Skeletal muscle tissue (tissue), 4 donors: ENCODE results near the gene LRP1B. TPM values are rescaled to one million over a fixed set of nuclear protein-coding genes. Genes with fewer than 3 reads are reported as not detected.

Source experiments
- H3K27ac ChIP-seq: one replicate; pipeline ENCODE4 v1.7.0; 2013; ENCODE audit warnings: mild to moderate bottlenecking, low read depth, low read length, inconsistent platforms
- H3K27me3 ChIP-seq, 3 donors: one replicate each; pipeline ENCODE4 v1.7.0; 2013; ENCODE audit warnings: low read length in 3 of 3; ENCODE audit not compliant: control insufficient read depth in 3 of 3, insufficient read depth in 3 of 3
- H3K36me3 ChIP-seq, 3 donors: one replicate each; pipeline ENCODE4 v1.7.0; 2013; ENCODE audit warnings: low read length in 3 of 3; ENCODE audit not compliant: control insufficient read depth in 3 of 3, insufficient read depth in 3 of 3
- H3K4me1 ChIP-seq, 3 donors: one replicate each; pipeline ENCODE4 v1.7.0; 2013; ENCODE audit warnings: low read length in 3 of 3, mild to moderate bottlenecking in 3 of 3; ENCODE audit not compliant: control insufficient read depth in 3 of 3, insufficient read depth in 3 of 3
- H3K4me3 ChIP-seq, 3 donors: one replicate each; pipeline ENCODE4 v1.7.0; 2013; ENCODE audit warnings: low read length in 3 of 3
- H3K9ac ChIP-seq, 3 donors: one replicate each; pipeline ENCODE4 v1.7.0; 2013; ENCODE audit warnings: low read length in 3 of 3, mild to moderate bottlenecking in 3 of 3, moderate library complexity in 2 of 3, low read depth in 1 of 3
- H3K9me3 ChIP-seq, 3 donors: one replicate each; pipeline ENCODE4 v1.7.0; 2013; ENCODE audit warnings: low read length in 3 of 3; ENCODE audit not compliant: control insufficient read depth in 3 of 3
- total RNA-seq: library from RNA; depleted of rRNA; stranded (reverse); fragments of >200 nt; gene quantifications from one replicate; pipeline ENCODE4 v1.2.3, GENCODE V29; 2014
- donor health status: Osteomylitis.

LRP1B gene
- total RNA-seq, 1 donor from 2014 or later, result 2.6 TPM

- Histone ChIP-seq H3K9me3 (no peaks in the 10 kb centered on the region), H3K27ac (no peak overlapping the region), H3K27me3 (no peaks in the 10 kb centered on the region), H3K4me1 (no peaks in the 10 kb centered on the region), H3K36me3 (no peaks in the 10 kb centered on the region), H3K9ac (no peak overlapping the region), H3K4me3 (no peak overlapping the region)
Observed at GRCh38 chr2:140269000-140269399, 1861.8 kb downstream of the LRP1B start.

DNA sequence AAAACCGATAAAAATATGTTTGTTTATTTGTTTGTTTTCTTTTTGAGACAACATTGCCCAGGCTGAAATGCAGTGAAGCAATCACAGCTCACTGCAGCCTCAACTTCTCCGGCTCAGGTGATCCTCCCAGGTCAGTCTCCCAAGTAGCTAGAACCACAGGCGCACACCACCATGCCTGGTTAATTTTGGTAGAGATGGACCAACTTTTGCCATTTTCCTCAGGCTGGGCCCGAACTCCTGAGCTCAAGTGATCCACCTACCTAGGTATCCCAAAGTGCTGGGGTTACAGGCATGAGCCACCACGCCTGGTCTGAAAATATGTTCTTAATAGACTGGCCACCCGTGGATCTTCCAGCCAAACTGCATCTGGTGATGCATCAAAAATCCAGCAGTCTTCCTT lies 1867.9 kb downstream of the LRP1B start:
- H3K36me3 ChIP-seq, result no peaks in the 10 kb centered on the region

GRCh38 chr2:140257692-140258300 lies 1873.0 kb downstream of the LRP1B start:
- no peak overlapping the region for H3K27ac ChIP-seq
- no peak overlapping the region for H3K9ac ChIP-seq
- no peak overlapping the region for H3K4me3 ChIP-seq
- no peaks in the 10 kb centered on the region for H3K4me1 ChIP-seq
- H3K36me3 ChIP-seq, result no peaks in the 10 kb centered on the region
- H3K27me3 ChIP-seq, result no peaks in the 10 kb centered on the region
- H3K9me3 ChIP-seq, result no peaks in the 10 kb centered on the region

More for the DNA sequence above, 1867.9 kb downstream of the LRP1B start:
- no peaks in the 10 kb centered on the region for H3K4me1 ChIP-seq
- no peak overlapping the region for H3K9ac ChIP-seq
- H3K9me3 ChIP-seq, result no peaks in the 10 kb centered on the region
- H3K27me3 ChIP-seq, result no peaks in the 10 kb centered on the region
- H3K27ac ChIP-seq, result no peak overlapping the region
- H3K4me3 ChIP-seq, result no peak overlapping the region

DNA sequence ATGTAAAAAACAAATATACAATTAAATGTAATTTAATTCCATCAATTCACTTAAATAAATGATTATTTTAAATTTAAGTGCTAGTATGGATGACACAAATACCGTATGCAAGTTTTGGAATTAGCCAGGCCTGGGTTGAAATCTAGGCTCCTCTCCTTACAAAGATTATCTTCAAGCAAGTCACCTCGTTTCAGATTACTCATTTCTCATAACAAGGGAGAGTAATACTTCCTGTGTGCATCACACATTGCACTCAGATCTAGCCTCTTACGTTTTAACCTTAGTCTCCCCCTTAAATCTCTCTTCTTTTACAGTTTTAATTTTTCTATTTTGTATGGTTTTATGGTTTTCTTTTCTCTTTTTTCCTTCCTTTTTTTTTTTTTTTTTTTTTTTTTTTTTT lies 1874.7 kb downstream of the LRP1B start:
- no peaks in the 10 kb centered on the region for H3K4me1 ChIP-seq
- H3K27ac ChIP-seq, result no peak overlapping the region

GRCh38 chr2:140249821-140250220 lies 1881.0 kb downstream of the LRP1B start:
- Histone ChIP-seq H3K9me3 (no peaks in the 10 kb centered on the region), H3K27me3 (no peaks in the 10 kb centered on the region), H3K4me3 (no peak overlapping the region), H3K4me1 (no peaks in the 10 kb centered on the region), H3K36me3 (no peaks in the 10 kb centered on the region), H3K9ac (no peak overlapping the region), H3K27ac (no peak overlapping the region)

More for the DNA sequence above, 1874.7 kb downstream of the LRP1B start:
- Histone ChIP-seq H3K27me3 (no peaks in the 10 kb centered on the region), H3K36me3 (no peaks in the 10 kb centered on the region), H3K9me3 (no peaks in the 10 kb centered on the region), H3K4me3 (no peak overlapping the region), H3K9ac (no peak overlapping the region)

DNA sequence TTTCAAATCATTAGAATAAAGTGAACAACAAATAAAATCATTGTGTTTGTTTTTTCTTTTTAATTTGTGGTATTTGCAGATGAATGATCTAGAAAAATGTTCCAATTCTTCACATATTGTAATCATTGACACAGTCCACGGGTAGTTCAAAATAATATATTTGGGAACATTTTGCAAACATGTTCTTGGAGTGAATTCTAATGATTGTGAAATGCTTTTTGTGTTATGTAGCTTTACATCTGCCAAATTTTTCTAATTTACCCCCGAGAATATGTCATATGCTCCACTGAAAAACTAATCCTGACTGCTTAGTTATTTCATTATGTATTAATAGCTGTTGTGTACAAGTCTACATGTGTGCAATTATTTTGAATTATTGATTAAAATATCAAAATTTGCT lies 1882.2 kb downstream of the LRP1B start:
- Histone ChIP-seq H3K9me3 (no peaks in the 10 kb centered on the region), H3K36me3 (no peaks in the 10 kb centered on the region), H3K27ac (no peak overlapping the region), H3K9ac (no peak overlapping the region), H3K4me1 (no peaks in the 10 kb centered on the region), H3K27me3 (no peaks in the 10 kb centered on the region), H3K4me3 (no peak overlapping the region)

DNA sequence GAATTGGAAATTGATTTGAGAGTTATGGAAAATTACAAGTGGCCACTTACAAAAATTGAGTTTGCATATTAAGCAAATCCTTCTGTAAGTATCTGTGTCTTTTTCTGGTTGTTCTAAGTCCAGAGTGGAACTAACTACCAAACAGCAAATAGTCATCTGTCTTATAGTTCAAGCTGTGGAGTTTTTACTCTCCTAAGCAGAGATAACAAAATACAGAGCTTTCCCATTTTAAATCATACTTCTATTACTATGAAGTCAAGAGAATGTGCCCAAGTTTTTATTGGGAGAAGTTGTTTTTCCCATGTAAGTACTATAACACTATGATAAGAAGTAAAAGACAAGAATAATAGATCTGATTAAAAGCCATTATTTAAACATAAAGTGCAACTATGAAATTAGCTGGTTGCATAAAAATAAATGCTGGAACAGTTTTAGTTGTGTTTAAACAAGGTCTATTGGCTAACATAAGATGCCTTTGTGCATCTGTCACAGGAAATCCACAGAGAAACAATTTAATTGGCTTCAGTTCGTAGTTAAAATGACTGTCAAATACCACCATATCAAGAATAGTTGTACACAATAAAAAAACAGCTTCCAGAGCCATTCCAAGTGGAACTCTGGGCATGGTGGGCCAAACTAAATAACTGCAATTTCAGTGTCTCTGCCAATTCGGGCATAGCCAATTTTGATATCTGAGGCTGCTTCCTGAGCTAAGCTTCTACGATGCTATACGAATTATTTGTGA lies 1883.2 kb downstream of the LRP1B start:
- Histone ChIP-seq H3K36me3 (no peaks in the 10 kb centered on the region), H3K27ac (peak overlapping the region; percentile 15), H3K4me1 (no peaks in the 10 kb centered on the region), H3K9ac (peak overlapping the region in 1 of 3 donors; percentile 42), H3K9me3 (no peaks in the 10 kb centered on the region), H3K4me3 (peak overlapping the region in 1 of 3 donors; percentile 6), H3K27me3 (no peaks in the 10 kb centered on the region)

GRCh38 chr2:140246957-140247356 lies 1883.9 kb downstream of the LRP1B start:
- Histone ChIP-seq H3K36me3 (no peaks in the 10 kb centered on the region), H3K4me1 (no peaks in the 10 kb centered on the region), H3K27me3 (no peaks in the 10 kb centered on the region), H3K9me3 (no peaks in the 10 kb centered on the region), H3K9ac (peak overlapping the region in 2 of 3 donors; percentile 42 to 58), H3K27ac (peak overlapping the region; percentile 15), H3K4me3 (peak overlapping the region in 1 of 3 donors; percentile 42)

DNA sequence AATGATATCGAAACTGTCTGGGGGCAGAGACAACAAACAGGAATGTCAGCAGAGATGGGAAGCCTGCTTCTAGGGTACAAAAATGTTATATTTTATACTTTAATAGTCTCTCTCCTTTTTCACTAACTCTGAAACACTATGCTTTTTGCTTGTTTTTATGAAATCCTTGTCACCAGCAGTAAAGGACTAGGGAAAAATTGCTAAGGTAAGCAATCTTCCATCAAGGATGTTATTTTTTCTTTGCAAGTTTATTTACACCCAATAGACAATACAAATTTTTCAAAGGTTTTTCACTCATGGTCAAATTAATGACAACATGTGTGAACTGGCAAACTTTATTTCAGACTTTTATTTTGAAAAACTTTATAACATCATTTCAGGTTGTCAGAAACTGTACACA lies 1884.8 kb downstream of the LRP1B start:
- Histone ChIP-seq H3K27ac (no peak overlapping the region), H3K36me3 (no peaks in the 10 kb centered on the region), H3K9ac (peak overlapping the region in 1 of 3 donors; percentile 46), H3K4me1 (no peaks in the 10 kb centered on the region), H3K9me3 (no peaks in the 10 kb centered on the region), H3K4me3 (peak overlapping the region in 1 of 3 donors; percentile 42), H3K27me3 (no peaks in the 10 kb centered on the region)

- H3K27ac ChIP-seq, result no peak overlapping the region
- H3K27me3 ChIP-seq, result no peaks in the 10 kb centered on the region
- no peaks in the 10 kb centered on the region for H3K4me1 ChIP-seq
- H3K9me3 ChIP-seq, result no peaks in the 10 kb centered on the region
- H3K36me3 ChIP-seq, result no peaks in the 10 kb centered on the region
- H3K9ac ChIP-seq, result no peak overlapping the region
- no peak overlapping the region for H3K4me3 ChIP-seq
Observed at GRCh38 chr2:140242889-140243288, 1887.9 kb downstream of the LRP1B start.
